Stimulated activated CD4-positive, alpha-beta T cell treated with anti-CD3 and anti-CD28 coated beads, Interleukin-1b, Interleukin-23, amount 100 ng/mL, for 4 hours (primary cell): Measurements from ENCODE around the gene DGCR8.

Experiments
- DNase-seq, 2 donors: peaks; one replicate each; pipeline ENCODE4 v3.0.0-alpha.2; 2020; ENCODE audit warnings: low read depth in 2 of 2

Gene DGCR8

DNA sequence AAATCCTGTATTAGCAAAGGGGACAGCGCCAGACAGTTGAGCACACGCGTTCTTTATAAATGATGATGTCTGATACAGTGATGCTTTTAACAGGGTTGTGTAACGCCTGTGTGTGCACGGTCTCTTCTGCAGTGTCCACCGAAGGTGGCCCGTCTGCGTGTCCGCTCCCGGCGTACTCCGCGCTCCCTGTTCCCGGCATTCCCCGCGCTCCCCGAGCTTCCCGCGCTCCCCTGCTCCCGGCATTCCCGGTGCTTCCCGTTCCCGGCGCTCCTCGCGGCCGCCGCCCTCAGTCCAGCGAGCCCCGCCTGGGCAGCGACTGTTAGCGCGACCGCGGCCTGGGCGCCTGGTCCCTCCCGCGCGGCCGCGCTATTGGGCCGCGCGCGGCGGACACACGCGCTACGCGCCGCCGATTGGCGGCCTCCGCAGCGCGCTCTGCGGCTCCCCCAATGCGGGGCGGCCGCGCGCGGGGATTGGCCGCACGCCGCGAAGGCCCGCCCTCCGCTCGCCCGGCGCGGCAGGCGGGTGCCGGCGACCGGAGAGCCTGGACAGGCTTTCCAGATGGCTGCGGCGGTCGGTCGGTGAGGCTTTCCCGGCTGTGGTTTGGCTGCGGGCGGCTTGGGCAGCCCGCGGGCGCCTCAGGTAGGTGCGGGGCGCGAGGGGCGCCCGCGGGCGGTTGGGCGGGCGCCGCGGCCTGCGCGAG lies at the start of gene DGCR8:
Gene DGCR8 (plus strand): TSS at position 497 of the 700 bp plus-strand sequence. CDS start 5,723 bp downstream, outside the sequence.
- DNase-seq: peak; percentile 43 to 67

DNA sequence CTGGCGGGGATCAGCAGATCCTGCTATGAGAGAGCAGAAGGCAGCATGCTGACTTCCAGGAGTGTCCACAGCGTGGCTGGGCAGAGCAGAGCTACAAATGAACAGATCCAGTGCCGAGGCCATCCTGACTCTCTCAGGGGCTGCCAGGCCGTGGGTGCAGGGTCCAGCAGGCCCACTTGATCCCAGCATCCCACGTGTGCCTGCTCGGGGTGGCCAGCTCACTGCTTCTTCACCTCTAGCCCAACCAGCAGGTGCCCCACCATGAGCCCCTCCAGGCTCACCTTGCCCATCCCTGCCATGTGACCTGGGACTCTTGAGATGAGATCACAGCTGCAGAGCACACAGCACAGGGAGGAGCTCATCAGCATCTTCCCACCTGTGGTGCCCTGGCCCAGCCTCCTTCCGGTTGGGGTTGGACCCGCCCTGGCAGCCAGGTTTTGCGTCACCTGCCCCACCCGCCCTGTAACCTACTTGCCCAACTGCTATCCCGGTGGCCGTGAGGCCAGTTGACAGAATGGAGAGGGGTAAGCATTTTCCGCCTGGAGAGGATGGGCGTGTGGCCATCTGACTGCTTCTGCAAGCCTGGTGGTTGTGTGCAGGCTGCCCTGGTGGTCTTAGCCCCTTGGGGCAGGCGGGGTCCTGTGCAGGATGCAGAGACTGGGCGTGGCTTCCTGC lies 48.2 kb upstream of the DGCR8 start:
- DNase-seq: no peak

DNA sequence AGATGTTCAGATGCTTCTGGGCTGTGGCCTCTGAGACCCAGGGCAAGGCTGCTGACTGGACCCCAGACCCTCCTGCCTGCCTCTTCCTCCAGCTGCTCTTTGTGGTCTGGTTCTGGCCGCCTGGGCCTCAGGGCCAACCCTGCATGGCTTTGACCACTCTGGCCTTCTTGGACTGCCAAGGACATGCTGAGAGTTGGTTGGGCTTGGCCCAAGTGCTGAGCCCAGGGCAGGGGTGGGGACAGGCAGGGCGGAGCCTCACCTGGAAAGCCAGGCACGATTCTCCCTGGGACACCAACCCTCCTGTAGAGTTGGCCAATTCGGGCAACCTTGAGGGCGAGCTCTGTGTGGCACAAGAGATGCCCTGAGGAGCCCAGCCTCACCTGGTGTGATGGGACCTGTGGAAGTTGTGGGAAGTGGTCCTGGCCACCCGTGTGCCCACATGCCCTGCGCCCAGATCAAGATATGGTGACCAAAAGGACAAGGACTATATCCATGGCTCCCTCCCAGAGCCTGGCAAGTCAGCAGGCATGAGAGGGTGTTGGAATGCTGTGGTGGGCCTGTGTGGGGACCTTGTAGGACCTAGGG lies 47.5 kb upstream of the DGCR8 start:
- DNase-seq: no peak

DNA sequence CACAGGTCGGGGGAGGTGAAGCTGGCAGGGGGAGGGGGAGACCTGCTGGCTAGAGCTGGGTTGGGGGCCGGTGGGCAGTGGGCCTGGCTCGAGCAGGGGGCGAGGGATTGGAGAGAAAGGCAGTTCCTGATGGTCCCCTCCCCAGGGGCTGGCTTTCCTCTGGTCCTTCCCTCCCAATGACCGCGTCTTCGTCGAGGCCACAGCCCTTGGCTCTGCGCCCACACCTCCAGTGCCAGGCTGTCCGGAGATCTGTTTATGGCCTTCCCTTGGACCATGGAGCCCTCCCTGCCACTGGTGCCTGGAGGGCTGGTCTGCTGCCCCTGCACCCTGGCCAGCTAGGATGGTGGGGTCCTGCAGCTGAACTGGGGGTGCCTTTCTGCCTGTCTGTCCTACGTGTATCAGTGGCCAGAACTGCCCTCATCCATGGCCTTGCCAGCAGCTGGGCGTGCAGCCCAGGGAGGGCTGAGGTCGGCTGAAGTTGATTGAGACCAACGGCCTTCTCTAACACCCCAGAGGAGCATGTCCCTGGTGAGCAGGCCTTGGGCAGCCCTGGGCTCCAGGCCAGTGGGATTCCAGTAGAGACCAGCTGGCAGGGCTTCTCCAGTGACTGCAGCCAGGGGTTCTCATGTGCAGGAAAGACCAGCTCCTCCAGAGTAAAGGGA lies 46.9 kb upstream of the DGCR8 start:
- DNase-seq: no peak

DNA sequence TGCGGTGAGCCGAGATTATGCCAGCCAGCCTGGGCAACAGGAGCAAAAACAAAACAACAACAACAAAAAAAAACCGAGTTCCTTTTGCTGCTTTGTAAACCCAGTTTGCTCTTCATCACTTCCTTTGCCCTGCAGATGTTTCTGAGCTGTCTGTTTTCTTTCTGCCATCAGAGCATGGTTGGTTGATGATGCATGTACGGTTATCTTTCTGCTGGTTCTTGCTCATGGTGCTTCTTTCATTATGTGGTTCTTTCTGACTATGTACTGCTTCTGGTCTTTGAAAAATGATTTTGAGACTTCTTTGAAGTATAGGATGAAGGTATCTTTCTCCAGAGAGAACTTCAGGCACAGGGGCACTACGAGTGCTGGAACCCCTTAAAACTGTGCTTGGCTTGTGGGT lies 45.9 kb upstream of the DGCR8 start:
- DNase-seq: no peak

DNA sequence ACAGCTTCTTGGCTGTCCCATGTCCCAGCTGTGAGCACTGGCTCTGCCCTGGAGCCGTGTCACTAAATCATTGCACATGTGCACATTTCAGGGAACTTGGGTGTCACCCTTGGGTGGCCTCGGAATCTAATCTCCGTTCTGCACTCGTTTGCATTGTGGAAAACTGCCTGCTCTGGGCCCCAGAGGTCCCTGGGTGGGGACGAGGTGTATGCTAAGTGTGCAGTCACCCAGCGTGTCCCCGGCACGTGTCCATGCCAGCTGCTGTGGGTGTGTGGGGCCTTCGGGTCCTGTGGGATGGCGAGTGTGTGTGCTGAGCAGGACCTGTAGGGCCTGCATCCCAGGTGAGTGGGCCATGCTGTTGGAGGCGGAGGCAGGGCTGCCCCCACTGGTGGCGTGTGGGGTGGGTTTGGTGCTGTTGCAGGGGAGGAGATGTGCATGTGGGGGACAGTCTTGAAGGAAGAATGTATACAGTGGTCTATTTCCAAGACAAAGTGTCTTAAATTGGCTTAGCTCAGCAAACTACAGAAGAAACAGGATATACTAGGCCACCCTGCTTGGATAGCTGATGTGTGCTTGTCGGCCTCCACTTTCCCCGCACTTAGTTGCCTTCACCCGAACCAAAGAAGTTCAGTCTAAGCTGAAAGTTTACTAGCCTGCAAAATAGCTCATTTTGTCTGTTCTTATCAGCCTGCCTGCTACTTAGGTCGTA lies 44.5 kb upstream of the DGCR8 start:
- no peak for DNase-seq

DNA sequence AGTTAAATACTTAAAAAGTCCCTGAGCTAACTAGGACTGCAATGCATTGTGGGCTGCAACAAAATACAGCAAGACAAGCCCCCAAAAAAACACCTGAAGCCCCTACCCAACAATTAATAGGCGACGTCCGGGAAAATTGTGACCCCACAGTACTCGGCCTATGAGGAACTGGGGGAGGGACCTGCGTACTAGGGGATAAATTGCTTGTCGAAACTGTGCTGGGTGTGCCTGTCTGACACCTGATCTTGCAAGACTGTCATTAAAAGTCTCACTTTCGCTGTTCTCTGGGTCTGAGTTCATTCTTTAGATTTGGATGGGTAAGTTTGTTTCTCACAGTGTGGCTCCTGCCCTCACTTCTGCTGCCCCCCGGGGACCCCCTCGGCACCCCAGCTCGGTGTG lies 44.0 kb upstream of the DGCR8 start:
- no peak for DNase-seq

DNA sequence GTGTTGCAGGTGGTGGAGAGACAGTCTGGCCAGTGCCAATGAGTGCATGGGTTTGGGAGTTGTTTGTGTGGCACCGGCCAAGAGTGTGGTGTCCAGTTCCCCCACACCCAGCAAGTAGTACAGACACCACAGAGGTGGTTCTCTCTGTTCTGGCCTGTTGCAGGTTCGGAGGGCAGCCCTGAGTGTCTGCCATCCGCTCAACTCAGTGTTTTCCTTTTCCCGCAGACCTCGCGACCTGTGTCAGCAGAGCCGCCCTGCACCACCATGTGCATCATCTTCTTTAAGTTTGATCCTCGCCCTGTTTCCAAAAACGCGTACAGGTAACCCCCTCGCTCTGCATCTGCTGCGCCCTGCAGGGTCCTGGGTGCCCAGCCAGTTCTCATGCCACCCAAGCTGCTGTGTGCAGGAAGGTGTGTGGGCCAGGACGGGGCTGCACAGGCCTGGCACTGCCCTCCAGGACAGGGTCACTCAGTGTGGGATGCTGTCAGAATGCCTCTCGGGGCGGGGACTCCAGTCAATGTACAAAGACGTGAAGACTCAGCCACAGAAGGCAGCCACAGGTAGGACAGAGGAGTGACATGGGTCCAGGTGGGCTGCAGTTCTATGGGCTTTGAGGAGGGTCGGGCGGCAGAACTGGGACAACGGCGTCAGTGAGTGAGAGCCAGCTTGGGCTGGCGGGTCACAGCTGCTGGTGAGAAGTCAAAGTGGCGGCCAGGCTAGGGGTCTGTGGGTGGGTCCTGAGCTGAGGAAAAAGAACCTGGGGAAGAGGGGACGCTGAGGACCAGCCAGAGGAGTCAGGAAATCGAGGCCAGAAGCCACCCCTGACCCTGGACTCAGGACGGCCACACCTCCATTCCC lies 43.3 kb upstream of the DGCR8 start:
- DNase-seq: no peak

DNA sequence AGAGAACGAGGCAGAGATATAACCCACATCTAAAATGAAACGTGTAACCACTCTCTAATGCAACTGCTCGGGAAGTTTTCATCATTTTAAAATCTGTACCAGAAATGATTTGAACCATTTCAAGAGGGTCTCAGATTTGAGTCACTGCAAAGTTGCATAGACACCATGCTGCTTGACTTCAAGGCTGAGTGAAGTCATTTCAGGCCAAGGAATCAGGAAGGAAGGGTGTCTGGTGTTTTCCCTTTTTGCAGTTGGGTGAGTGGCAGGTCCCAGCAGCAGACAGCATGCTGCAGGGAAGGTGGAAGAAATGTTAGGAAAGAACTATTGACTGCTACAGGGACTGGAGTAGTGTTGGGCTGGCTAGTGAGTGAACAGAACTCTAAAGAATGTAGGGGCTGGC lies 42.6 kb upstream of the DGCR8 start:
- no peak for DNase-seq

DNA sequence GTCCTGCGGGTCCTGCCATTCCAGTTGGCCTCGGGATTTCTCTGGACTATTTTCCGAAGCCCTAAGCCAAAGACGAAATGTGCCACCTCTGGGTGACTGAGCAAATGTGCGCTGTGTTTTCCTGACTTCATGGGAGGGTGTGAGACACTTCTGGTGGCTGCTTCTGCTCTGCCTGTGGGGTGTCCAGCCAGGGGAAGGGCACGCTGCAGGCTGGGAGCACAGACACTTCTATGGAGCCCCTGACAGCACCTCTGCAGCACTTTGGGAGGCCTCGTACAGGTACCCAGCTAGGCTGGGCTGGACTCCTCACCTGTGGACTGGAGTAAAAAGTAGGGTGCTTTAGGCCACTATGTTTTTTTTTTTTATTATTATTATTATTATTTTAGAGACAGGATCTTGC lies 41.5 kb upstream of the DGCR8 start:
- DNase-seq: no peak

DNA sequence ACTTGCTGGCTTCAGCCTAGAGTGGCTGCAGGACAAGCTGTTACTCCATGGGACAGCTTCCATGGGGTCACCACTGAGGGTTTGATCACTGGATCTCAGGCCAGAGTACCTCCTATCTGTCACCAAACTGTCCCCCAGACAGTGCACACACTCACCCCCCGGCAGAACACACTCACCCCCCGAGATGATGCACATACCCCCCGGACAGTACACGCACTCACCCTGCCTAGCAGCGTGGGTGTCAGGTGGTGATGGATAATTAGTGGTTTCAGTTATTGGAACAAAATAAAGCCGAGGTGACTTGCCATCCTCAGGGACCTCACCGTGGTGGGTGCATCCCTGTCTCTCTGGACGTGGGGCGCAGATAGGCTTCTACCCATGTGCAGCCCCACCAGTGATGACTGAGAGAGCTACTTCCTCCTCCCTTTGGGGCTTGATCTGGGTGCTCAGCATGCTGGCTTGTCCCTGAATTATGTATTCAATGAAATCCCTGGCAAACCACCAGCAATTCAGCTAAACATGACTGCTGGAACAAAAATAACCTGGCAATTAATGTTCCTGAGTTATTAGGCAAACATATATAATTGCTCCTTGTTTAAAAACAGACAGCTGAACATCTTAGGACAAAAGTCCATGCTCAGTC lies 40.2 kb upstream of the DGCR8 start:
- DNase-seq: no peak

DNA sequence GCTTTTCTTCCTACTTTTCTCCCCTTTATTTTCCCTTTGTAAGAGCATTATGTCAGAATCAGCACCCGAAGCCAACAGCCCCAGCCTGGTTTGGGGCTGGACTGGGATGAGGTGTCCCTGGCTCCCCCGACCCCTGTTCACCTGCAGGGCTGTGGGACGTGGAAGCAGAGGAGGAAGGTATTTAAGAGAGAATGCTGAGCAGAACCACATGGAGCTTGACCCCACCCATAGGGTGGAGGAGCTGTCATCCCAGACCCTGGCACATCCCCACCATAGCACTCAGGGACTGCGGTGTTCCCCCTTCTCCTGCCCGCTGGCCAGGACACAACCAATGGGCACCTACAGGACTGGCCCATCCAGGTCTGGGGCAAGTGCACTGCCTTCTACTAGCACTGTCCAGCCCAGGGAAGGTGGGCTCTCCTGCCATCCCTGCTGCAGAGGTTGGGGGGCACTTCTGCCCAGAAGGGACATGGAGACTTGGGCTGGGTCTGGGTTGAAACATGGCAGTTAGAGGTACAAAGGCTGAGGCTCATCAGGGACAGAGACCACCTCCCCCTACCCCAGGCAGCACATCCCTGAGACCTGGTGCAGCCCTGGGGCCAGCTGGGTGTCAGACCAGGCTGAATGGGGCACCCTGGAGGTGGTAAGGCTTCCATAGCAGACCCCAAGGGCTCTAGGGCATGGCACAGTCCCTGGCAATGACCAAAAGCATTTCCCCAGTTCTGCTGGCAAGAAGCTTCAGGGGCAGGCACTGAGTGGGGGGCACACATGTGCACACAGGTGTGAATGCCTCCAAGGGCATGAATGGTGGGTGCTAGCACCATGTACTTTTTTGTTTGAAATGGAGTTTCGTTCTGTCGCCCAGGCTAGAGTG lies 39.5 kb upstream of the DGCR8 start:
- DNase-seq: no peak

DNA sequence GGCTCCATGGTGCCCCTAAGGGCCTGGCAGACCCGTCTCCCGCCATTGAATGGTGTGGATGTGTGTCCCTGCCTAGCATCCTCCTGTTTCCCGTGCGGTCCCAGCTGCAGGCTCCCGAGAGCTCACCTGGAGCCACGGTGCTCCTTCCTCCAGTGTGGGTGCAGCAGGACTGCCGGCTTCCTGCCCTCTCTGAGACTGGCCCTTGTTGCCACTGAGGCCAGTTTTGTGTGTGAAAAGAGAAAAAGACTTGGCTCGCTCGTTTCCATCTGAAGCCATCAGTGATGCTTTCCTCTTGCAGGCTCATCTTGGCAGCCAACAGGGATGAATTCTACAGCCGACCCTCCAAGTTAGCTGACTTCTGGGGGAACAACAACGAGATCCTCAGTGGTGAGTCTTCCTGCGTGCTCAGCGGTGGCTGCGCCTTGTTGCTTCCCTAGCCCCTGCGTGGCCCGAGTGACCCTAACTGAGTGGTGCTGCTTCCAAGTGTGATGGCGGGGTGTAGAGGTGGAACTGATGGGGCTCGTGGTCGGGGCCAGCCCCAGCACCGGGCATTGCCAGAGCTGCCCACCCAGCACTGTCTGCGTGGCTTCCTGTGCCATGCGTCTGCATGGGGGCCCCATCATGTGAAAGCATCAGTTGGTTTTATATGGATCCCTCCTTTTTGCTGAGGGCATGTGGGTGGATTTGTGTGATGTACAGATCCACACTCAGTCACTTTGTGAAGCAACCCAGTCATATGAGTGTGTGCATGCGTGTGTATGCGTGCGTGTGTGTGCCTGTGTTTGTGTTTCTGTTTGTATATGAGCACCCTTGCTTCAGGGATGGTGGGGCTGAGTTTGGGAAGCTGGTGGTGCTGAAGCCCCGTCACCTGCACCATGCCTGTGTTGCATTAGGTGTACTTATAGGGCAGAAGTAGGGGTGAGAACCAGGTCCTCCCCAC lies 36.7 kb upstream of the DGCR8 start:
- no peak for DNase-seq

DNA sequence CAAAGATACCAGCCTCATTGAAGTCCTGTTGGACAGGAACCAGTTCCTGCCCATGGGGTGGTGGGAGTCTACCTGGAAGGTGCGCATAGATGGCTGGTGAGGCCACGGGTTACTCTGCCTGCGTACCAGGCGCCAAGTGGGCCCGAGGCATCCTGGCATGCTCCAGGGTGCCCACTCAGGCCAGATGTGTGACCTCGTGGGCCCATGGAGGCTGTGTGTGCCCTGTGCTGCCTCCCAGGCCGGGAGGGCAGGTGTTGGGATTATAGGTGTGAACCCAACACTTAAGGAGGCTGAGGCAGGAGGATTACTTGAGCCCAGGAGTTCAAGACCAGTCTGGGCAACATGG lies 36.1 kb upstream of the DGCR8 start:
- DNase-seq: no peak

DNA sequence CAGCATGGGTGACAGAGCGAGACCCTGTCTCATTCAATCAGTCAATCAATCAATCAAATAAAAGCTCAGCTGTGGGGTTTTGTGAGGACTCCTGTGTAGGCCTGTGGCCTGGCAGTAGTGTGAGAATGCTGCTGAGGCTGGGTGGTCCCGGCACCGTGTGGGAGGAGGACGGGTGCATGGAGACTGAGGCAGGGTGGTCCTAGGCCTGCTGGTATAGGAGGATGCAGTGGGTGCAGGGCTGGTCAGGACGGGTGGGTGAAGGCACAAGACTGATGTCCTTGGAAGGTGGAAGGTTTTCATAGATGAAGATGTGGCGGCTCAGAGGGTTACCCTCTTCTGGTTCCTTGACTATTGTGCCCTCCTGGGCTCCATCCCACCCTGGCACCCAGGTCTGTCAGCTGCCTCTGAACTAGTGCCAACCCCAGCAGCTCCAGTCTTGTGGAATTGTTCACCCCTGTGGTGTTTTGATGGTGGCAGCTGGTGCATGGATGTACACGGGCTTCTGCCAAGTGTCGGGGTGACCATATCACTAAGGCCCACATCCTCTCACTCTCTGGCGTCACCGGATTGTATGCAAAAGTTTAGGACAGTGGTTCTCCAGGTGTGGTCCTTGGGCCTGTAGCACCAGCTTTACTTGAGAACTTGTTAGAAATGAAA lies 35.4 kb upstream of the DGCR8 start:
- no peak for DNase-seq

DNA sequence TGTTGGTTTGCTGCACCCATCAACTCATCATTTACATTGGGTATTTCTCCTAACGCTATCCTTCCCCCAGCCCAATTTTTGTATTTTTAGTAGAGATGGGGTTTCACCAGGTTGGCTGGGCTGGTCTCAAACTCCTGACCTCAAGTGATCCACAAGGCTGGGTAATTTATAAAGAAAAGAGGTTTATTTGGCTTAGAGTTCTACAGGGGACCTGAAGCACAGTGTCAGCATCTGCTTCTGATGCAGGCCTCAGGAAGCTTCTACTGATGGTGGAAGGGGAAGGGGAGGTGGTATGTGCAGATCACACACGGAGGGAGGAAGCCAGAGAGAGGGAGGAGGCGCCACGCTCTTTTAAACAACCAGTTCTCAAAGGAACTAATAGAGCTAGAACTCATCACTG lies 33.3 kb upstream of the DGCR8 start:
- DNase-seq: no peak

DNA sequence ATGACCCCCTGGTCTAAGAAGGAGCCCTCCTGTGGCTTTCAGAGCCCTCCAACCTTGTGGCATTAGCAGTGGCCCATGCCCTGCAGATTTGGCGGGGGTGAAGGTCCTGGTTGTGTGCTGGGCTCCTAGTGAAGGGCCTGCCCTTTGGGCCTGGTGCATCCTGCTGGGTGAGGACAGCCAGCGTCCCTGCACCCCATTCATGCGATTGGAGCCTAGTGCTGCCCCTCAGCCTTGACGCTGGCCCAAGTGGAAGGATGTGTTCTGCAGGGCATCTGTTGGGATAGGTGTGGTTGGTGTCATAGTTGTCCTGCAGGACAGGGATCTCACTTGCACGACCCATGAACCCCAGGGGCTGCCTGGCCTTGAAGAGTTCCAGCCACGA lies 28.1 kb upstream of the DGCR8 start:
- no peak for DNase-seq
